NCI-H345 treated with DMSO at 0.1 percent for 48 hours (cell line): ENCODE measurements around the gene NUPR1.
"Not testable (repeated sequence)": the region's sequence is repeated elsewhere in the genome, so short reads cannot be mapped to it uniquely, and the experiment has no call there.

Experiments used
- DNase-seq: peaks from one replicate; lab custom pipeline; 2025; ENCODE audit not compliant: unreplicated experiment; lab: John Stamatoyannopoulos, UW

NUPR1 gene

DNA sequence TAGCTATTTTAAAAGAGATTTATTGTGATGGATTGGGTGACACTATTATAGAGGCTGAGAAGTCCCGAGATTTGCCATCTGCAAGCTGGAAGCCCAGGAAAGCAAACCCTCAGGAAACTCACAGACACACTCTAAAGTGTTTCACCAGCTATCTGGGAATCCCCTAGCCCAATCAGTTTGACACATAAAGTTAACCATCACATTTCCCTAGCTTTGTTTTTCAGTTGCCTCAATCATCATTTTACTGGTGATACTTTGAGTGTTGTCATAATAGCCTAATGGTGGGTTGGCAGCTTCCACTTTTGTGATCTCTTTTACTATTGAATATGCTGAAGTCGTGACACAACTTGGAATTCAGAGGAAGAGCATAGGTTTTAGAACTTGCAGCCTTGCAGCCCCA is 16.8 kb upstream of the NUPR1 start:
- no peak for DNase-seq

DNA sequence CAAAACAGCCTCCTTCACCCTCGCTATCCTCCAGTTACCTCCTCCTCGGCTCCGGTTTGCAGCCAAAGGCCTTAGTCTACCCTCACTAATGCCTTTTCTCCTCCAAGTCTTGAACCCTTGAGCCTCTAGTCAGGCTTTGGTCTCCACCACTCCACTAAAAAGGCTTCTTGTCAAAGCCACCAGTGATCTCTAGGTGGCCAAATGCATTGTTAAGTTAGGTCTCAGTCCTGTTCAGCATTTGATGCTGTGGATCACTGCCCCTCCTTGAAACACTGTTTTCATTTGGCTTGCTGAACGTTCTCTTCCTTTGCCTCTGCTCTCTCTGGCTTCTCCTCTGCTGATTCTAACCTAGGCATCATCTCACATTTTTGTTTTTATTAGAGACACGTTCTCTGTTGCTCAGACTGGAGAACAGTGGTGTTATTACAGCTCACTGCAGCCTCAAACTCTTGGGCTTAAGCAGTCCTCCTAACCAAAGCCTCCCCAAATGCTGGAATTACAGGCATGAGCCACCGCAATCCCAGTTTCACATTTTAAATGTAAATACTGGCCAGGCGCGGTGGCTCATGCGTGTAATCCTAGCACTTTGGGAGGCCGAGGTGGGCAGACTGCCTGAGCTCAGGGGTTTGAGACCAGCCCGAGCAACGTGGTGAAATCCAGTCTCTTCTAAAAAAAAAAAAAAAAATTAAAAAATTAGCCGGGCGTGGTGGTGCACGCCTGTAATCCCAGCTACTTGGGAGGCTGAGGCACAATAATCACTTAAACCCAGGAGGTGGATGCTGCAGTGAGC is 16.1 kb upstream of the NUPR1 start:
- DNase-seq, result no peak

DNA sequence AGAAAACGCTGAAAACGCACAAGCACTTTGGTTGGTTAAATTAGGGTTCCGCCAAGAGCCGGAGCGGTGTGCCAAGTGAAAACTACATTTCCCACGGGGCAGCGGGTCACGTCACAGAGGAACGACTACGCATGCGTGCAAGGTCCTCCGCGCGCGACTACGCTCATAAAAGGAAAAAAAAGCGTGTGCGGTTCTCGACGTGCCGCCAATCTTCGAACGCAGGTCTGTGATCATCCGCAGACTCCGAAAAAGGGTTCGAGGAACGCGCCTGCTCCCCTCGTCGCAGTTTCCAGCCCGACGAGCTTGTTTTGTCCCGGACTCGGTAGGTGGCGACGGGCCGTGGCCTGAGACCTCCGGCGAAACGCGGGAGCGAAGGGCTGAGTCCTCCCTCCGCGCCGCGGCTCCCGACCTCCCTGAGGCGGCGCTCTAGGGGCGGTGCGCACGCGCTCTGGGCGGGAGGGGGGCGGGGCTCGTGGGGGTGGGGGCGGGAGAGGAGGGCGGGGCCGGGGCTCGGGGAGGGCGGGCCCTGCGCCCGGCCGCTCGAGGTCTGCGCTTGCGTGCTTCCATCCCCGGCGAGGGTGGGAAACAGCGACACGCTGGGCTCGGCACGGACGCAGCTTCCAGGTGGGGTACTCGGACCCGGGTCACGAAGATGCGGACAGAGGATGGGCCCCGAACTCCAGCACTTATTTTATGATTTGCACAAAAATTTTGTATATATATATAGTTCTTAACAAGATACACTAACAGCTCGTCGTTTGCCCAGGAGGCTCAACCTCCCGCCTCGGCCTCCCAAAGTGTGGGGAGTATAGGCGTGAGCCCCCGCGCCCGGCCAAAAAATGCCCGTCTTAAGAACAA is 15.2 kb upstream of the NUPR1 start, which contains the start of gene SGF29:
Gene SGF29 (plus strand): TSS at position 145 of the 858 bp plus-strand sequence. CDS start 27,150 bp downstream, outside the sequence.
- DNase-seq, result peak; percentile 86

DNA sequence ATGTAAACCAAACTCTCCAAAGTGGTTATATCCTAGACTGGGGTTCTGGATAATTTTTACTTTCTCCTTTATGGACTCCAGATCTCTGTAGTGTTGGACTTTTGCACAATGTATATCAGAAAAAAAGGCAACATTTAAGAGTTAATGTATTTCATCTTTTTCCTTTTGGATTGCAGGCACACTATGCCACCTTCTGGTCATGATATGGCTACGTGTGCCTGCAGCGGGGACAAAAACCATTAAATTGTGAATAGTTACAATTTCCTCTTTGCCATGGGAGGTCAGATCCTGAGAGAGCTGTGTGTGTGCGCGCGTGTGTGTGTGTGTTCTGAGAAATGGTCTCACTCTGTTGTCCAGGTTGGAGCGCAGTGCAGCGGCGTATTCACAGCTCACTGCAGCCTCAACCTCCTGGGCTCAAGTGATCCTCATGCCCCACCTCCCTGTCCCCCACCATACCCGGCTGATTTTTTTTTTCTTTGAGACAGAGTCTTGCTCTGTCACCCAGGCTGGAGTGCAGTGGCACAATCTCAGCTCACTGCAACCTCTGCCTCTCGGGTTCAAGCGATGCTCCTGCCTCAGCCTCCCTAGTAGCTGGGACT is 10.6 kb upstream of the NUPR1 start:
- no peak for DNase-seq

DNA sequence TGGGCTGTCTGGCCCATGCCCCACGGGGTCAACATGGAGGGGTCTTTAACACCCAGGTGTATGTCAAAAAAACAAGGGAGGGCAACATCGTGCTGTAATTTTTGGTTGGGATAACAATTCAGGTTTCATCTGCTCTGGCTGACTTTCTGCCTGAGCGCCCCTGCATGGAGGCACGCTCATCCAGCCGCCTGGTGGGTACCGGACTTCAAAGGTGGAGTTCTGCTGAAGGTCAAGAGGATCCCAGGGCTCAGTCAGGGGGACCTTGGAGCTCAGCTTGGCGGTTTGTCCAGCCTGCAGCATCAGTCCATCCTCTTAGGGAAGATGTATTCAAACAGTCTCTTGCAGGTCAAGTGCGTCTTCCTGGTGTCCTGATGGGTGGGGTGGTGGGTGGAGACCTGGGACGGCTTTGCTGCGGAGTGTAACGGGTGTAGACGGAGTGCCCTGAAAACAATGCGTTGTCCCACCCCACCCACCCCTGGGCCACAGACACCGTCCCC is 9.6 kb upstream of the NUPR1 start:
- no peak for DNase-seq

DNA sequence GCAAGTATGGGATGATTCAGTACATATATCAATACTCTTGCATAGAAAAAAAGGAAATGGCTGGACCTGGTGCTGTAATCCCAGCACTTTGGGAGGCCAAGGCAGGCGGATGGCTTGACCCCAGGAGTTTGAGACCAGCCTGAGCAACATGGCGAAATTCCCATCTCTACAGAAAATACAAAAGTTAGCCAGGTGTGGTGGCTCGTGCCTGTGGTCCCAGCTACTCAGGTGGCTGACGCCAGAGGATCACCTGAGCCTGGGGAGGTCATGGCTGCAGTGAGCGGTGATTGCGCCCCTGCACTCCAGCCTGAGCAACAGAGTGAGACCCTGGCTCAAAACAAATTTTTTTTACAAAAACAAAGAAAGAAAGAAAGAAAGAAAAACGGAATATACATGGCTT is 7.9 kb upstream of the NUPR1 start:
- DNase-seq, result no peak

DNA sequence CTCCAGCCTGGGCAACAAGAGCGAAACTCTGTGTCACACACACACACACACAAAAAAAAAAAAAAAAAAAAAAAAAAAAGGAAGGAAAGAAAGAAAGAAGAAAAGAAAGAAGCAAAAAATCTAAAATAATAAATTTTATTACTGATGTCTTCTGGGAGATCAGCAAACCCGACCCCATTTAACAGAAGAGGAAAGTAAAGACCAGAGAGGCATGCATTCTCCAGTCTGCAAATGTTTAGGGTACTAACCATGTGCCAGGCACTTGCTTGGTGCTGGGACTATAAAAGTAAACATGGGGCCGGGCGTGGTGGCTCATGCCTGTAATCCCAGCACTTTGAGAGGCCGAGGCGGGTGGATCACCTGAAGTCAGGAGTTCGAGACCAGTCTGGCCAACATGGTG is 7.2 kb upstream of the NUPR1 start:
- DNase-seq, result not testable (repeated sequence)

DNA sequence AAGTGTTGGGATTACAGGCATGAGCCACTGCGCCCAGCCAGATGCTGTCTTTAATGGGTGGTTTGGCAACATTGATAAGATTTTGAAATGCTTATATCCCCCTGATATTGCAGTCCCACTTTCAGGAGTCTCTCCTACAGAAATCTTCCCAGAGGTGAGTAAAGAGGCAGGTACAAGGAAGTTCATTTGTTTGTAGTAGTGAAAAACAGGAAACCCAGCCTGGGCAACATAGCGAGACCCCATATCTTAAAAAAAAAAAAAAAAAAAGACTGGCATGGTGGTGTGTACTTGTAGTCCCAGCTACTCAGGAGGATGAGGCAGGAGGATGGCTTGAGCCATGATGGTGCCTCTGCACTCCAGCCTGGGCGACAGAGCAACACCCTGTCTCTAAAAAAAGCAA is 6.2 kb upstream of the NUPR1 start:
- no peak for DNase-seq

DNA sequence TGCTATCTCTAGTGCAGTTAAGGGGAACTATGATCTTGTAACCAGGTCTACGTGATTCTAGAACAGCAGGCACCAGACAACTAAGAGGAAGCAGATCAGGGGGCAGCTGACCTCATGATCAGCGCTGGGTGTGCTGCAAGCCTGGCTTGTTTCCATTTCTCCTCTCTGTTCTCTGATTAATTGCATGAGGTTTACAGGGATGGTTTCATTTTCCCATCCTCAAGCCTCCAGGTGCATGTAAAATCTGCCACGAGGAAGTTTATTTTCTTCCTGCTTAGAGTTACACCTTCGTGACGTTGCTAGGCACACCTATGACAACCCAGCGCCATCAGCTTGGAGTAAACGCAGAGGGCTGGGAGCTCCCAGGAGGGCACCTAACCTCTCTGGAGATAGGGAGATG is 4.3 kb upstream of the NUPR1 start:
- no peak for DNase-seq

DNA sequence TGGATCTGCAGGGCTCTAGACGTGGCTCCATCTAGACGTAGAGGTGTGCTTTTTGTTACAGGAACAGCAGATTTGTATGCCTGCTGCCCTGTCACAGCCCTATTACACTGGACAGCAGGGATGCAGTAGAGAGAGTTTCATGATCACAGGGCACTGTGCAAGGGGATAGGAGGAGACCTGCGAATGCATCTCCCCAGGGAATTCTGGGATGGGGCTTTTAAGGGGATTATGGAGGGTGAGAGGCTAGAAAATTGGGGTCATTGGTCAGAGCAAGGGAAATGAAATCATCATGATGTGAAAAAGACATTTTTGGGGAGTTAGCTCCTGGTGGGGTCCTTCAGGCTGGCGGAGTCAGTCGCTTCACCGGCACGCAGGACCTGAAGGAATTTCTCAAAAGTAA is 3.9 kb upstream of the NUPR1 start:
- no peak for DNase-seq

DNA sequence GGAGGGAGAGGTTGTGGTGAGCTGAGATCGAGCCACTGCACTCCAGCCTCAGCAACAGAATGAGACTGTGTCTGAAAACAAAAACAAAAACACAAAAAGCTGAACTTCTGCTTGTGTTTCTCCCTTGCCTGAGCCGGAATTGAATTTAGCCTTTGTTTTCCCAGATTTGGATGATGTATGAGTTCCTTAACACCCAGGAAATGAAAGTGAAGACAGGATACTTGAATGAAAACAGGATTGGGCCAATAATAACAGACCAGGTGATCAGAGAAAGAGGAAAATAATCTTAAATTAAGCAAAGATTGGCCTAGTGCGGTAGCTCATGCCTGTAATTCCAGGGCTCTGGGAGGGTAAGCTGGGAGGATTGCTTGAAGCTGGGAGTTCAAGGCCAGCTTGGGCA is 1.6 kb upstream of the NUPR1 start:
- DNase-seq, result no peak

DNA sequence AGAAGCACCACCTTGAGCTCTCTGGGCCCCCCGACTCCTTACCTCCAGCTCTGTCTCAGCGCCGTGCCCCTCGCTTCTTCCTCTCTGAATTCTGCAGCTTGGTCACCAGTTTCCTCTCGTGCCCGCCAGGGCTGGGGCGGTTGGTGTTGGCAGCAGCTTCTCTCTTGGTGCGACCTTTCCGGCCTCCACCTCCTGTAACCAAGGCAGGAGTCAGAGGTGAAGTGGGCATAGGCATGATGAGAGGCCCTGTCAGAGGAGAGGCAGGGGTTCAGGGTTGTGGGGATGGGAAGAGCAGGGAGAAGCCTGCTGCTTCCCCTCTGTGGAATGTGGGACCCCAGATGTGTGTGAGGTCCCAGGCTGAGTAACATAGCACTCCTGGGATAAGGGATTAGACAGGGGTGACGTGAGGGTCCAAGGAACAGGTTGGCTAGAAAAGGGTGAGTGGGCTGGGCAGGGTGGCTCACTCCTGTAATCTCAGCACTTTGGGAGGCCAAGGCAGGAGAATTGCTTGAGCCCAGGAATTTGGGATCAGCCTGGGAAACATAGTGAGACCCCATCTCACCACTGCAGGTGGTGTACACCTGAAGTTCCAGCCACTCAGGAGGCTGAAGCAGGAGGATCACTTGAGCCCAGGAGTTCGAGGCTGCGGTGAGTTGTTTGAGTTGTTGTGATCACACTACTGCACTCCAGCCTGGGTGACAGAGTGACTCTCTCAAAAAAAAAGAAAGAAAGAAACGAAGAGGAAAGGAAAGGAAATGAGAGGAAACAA is 626 bp downstream of the NUPR1 start:
- DNase-seq, result no peak

DNA sequence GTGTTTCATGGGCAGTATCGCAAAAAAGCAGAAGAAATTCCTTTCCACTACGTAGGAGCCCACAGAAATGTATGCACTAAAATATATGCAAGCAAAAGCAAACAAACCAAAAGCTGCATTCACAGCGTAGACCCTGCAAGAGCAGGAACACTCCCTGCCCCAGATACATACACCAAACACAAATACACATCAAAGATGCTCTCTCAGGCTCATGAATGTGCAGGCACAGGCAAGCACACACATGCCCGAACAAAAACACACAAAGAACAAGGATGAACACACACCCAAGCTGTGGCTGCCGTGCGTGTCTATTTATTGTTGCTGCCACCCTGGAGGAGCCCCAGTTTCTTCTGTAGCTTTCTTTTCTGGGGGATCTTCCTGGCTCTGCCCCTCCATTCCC is 1.7 kb downstream of the NUPR1 start:
- no peak for DNase-seq

DNA sequence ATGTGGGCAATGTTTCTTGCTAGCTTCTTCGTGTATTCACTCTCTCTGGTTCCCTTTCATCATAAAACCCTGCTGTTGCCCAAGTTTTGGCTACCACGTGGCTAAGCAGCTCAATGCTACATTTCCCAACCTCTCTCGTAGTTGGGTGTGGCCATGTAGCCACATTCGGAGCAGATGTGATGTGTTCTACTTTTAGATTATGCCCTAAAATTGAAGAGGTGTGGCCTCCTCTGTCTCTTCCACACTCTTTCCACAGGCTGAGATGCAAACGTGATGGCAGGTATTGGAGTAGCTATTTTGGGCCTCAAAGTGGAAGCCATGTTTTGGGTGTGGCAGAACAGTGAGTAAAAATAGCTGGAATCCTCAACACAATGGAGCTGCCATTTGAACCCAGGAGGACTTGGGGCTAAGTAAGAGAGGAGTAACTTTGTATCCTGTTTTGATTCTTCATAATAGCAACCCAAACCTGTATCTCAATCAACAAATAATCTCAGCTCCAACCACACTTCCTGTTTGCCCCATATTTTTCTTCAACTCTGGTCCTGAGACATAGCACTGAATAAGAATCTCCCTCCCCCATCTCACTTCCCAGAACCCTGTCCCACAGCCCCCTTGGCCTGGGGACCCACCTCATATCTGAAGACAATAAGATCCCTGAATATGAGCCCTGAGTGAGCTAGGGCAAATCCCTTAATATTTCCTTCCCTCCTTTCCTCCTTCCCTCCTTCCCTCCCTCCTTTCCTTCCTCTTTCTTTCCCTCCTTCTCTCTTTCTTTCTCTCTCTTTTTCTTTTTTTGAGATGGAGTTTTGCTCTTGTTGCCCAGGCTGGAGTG is 4.0 kb downstream of the NUPR1 start:
- no peak for DNase-seq

DNA sequence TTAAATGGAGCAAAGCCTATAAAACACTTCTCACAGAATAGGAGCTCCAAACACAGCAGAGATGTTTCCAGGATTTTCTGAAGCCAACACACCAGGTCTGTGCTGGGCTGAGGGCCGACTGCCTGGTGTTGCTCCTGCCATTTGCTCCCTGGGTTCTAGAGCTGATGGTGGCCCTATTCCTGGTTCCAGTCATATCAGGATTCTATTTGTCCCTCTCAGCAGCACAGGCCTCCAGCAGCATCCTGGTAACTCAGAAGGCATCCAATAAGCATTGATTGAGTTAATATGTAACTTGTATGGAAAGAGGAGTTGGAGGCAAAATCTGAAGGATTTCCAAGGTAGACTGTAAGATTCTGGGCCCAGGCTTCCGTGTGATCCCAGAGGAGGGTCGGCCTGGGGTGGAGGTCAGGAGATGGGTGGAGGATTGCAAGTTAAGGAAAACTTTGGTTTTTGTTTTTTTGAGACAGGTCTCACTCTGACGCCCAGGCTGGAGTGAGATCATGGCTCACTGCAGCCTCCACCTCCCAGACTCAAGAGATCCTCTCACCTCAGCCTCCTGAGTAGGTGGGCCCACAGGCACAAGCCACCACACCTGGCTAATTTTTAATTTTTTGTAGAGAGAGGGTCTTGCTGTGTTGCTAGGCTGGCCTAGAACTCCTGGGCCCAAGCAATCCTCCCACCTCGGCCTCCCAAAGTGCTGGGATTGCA is 5.7 kb downstream of the NUPR1 start:
- no peak for DNase-seq

DNA sequence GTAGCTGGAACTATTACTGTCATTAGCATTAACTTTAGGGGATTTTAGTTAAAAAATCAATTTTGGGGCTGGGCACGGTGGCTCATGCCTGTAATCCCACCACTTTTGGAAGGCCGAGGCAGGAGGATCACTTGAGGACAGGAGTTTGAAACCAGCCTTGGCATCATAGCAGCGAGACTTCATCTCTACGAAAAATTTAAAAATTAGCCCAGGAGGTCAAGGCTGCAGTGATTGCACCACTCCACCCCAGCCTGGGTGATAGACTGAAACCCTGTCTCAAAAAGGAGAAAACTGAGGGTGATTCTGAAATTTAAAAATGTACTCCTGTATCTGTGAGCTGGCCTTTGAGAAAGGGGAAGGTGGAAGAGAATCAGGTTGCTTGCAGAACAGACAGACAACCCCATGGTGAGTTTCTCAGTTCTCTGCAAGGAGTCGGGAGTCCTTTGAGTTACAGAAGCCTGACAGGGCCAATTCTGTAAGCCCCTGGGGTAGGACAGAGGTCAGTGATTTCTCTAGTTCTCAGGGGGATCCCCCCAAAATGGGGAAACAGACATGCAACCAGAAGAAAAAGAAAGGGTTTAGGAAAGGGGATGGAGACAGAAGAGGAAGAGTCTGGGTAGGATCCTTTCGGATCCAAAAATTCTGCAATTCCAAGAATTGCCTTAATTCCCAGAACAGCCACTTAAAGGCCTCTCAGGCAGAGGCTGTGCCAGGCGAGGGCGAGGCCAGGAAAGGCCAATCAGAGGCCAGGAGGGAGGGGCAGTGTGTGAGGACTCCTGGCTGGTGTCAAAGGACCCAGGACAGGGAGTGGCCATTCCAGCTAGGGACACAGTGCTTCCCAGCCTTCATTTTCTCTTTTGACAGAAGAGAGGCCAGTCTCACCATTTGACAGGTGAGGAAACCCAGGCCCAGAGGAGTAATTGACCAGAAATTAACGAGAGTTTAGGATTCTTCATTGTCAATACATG is 6.7 kb downstream of the NUPR1 start:
- DNase-seq, result no peak

DNA sequence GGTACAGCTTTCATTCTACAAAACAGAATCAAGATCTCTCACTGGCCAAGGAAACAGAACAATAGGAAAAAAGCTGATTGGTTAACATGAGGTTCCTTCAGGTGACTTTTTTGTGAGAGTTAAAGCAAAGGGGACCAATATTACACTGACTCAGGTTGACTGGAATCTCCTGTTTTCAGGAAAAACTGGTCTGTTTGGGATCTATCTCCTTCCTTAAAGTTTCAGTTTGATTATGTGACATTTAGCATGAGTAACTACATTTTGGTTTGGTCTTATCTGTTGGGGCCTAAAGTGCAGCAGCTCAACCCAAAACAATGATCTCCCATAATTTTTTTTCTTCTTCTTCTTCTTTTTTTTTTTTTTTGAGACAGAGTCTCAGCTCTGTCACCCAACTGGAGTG is 9.7 kb downstream of the NUPR1 start:
- DNase-seq, result no peak

DNA sequence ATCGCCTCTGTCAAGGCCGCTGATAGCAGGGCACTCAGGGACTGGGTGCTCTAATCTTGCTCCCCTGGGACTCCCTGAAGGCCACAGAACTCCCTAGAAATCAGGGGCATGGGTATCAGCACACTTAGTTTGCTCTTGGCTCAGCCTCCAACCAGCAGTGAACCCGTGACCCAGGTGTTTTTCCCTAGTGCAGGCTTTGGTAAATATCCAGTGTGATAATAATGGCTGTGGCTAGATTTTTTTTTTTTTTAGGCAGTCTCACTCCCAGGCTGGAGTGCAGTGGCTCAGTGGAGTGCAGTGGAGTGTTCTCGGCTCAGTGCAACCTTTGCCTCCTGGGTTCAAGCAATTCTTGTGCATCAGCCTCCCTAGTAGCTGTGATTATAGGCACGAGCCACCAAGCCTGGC is 10.3 kb downstream of the NUPR1 start:
- no peak for DNase-seq
